ENCODE results near the gene KIAA1755.

The KIAA1755 gene

GRCh38 chr20:38228436-38228835 lies 32.1 kb downstream of the KIAA1755 start:
- CTCF ChIA-PET, result interaction anchor here (0.7 to 4.3 kb wide), 5 partner anchors 58 to 171 kb away, joined by 3 to 19 read pairs (median 6); partner anchors contain the start of gene BPI
- no peak overlapping the region for H3K27ac ChIP-seq
- peak; percentile 65 for DNase-seq (ENCODE audit: low spot score)
- POLR2A ChIA-PET (ENCODE audit: low non-redundant PET), result interaction anchor here (0.7 kb wide), 1 partner anchor 198 kb away, joined by 3 read pairs; no protein-coding TSS in a partner anchor
- TF ChIP-seq CTCF (conservative IDR thresholded peaks at IDR 0.05; ENCODE audit: low read depth), result no peak

- DNase-seq (ENCODE audit: low spot score), result no peak
- no peak overlapping the region for H3K27ac ChIP-seq
- ChIA-PET POLR2A (ENCODE audit: low non-redundant PET) (interaction anchor here (0.7 kb wide), 1 partner anchor 199 kb away, joined by 3 read pairs; no protein-coding TSS in a partner anchor), CTCF (interaction anchor here (0.8 to 3.1 kb wide), 3 partner anchors 10 to 170 kb away, joined by 4 to 14 read pairs (median 6); no protein-coding TSS in a partner anchor)
- no peak for TF ChIP-seq CTCF (conservative IDR thresholded peaks at IDR 0.05; ENCODE audit: low read depth)
Observed at GRCh38 chr20:38227420-38228360, 32.8 kb downstream of the KIAA1755 start.

GRCh38 chr20:38226553-38226952 lies 34.0 kb downstream of the KIAA1755 start:
- DNase-seq (ENCODE audit: low spot score), result no peak
- no peak overlapping the region for H3K27ac ChIP-seq
- ChIA-PET POLR2A (ENCODE audit: low non-redundant PET) (interaction anchor here (0.6 kb wide), 1 partner anchor 25 kb away, joined by 3 read pairs; no protein-coding TSS in a partner anchor), CTCF (interaction anchor here (0.5 to 3.1 kb wide), 10 partner anchors 9 to 182 kb away, joined by 3 to 14 read pairs (median 4); no protein-coding TSS in a partner anchor)
- TF ChIP-seq CTCF (conservative IDR thresholded peaks at IDR 0.05; ENCODE audit: low read depth), result no peak

GRCh38 chr20:38225900-38226263 lies 34.7 kb downstream of the KIAA1755 start:
- ChIA-PET CTCF (interaction anchor here (0.6 to 3.1 kb wide), 14 partner anchors 59 to 966 kb away, joined by 3 to 14 read pairs (median 4); partner anchors contain the start of gene TGM2), POLR2A (ENCODE audit: low non-redundant PET) (interaction anchor here (0.6 kb wide), 1 partner anchor 25 kb away, joined by 3 read pairs; no protein-coding TSS in a partner anchor)
- no peak for DNase-seq (ENCODE audit: low spot score)

GRCh38 chr20:38225240-38225899 lies 35.2 kb downstream of the KIAA1755 start:
- H3K27ac ChIP-seq, result no peak overlapping the region
- ChIA-PET POLR2A (ENCODE audit: low non-redundant PET) (no interaction called here), CTCF (interaction anchor here (0.6 to 5.0 kb wide), 12 partner anchors 57 to 965 kb away, joined by 3 to 47 read pairs (median 4); partner anchors contain the start of gene TGM2)
- no peak for DNase-seq (ENCODE audit: low spot score)
- TF ChIP-seq CTCF (conservative IDR thresholded peaks at IDR 0.05; ENCODE audit: low read depth), result no peak

More at GRCh38 chr20:38225900-38226263, 34.7 kb downstream of the KIAA1755 start:
- H3K27ac ChIP-seq, result no peak overlapping the region
- no peak for TF ChIP-seq CTCF (conservative IDR thresholded peaks at IDR 0.05; ENCODE audit: low read depth)

- DNase-seq (ENCODE audit: low spot score), result no peak
- H3K27ac ChIP-seq, result no peak overlapping the region
- TF ChIP-seq CTCF (conservative IDR thresholded peaks at IDR 0.05; ENCODE audit: low read depth), result no peak
- CTCF ChIA-PET, result interaction anchor here (1.0 to 5.0 kb wide), 6 partner anchors 56 to 659 kb away, joined by 3 to 47 read pairs (median 4); partner anchors contain the start of gene TGM2
- POLR2A ChIA-PET (ENCODE audit: low non-redundant PET), result no interaction called here
Observed at GRCh38 chr20:38224531-38224930, 36.0 kb downstream of the KIAA1755 start.

All from RWPE1 (cell line).